C4-2B (cell line): Measurements from ENCODE around the gene JAG2.

Experiments used
- CTCF ChIP-seq: fragments of 450-650 bp; conservative IDR thresholded peaks from 2 replicates; pipeline ENCODE4 v1.5.1; 2017; ENCODE audit warnings: mild to moderate bottlenecking
- ZFX ChIP-seq: fragments of 450-650 bp; IDR thresholded peaks from 2 replicates; pipeline ENCODE4 v1.6.1; 2017

DNA sequence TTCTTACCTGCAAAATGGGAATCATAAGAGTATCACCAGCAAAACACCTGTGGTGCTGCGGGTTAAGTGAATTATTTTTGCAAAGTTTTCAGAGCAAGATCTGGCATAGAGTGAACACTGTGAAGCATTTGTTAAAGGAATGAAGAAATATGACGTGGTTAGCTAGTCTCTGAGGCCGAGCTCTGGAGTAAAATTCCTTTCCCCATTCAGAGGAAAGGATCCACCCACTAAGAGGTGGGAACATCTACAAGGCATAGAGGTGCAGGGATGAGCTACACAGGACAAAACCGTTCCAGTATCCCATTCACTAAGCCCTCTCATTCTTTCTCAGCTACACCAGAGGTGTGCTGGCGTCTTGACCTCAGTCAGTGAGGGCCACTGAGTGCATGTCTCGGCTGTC lies 48.5 kb downstream of the JAG2 start:
- TF ChIP-seq CTCF (no peak), ZFX (no peak)
